Endothelial cell of umbilical vein (primary cell): ENCODE results near the gene FANCG. TPM values are rescaled to one million over a fixed set of nuclear protein-coding genes. Genes with fewer than 3 reads are reported as not detected.

ENCODE experiments used
- Bru-seq: library from RNA; stranded (reverse); fragments of 400-500 nt; gene quantifications from one replicate; lab custom pipeline; 2021; lab: Mats Ljungman, UMichigan
- BruChase-seq, 2 experiments: library from RNA; stranded (reverse); fragments of 400-500 nt; gene quantifications; one replicate each; lab custom pipeline; 2021; lab: Mats Ljungman, UMichigan
- BruUV-seq: library from RNA; stranded (reverse); fragments of 400-500 nt; replicated peaks from 2 replicates; lab custom pipeline; 2021; lab: Mats Ljungman, UMichigan
- CTCF ChIA-PET: fragments of 300-600, 350-600 bp; sonication (Branson Sonifier 250); formaldehyde crosslinking; loops from one replicate; lab custom pipeline; 2021; ENCODE audit warnings: antibody characterized with exemption, inconsistent platforms; lab: Charles Lee
- POLR2A ChIA-PET: fragments of 300-600, 350-600 bp; sonication (Branson Sonifier 250); formaldehyde crosslinking; loops from one replicate; lab custom pipeline; 2021; ENCODE audit warnings: antibody characterized with exemption, inconsistent platforms; lab: Charles Lee
- DNase-seq: peaks from one replicate; pipeline ENCODE4 v3.0.0-alpha.2; 2011; ENCODE audit warnings: low read depth, low spot score
- FAIRE-seq: peaks from 2 replicates; lab custom pipeline; 2011; peaks lifted over from hg19 to GRCh38; lab: Jason Lieb, UNC
- H2AFZ ChIP-seq: 2 replicates; pipeline ENCODE4 v1.6.0; 2012; ENCODE audit warnings: low read depth, low read length, control low read depth, inconsistent platforms
- H3K27ac ChIP-seq: 2 replicates; pipeline ENCODE4 v1.5.1; 2011; ENCODE audit warnings: low read depth, mild to moderate bottlenecking, control low read depth, low read length, moderate library complexity; ENCODE audit not compliant: insufficient read depth
- H3K27me3 ChIP-seq, 2 experiments: 2 replicates each; pipeline versions ENCODE4 v1.6.0 to v1.6.1; 2011; ENCODE audit warnings: low read length in 2 of 2, mixed read lengths in 1 of 2; ENCODE audit not compliant: control insufficient read depth in 2 of 2, insufficient read depth in 2 of 2
- H3K36me3 ChIP-seq, 2 experiments: 2 replicates in 1 of 2; 3 replicates in 1 of 2; pipeline ENCODE4 v1.5.1; 2011; ENCODE audit warnings: low read length in 2 of 2, mild to moderate bottlenecking in 1 of 2, moderate library complexity in 1 of 2; ENCODE audit not compliant: control insufficient read depth in 2 of 2, insufficient read depth in 2 of 2; ENCODE audit errors: extremely low read depth in 1 of 2
- H3K4me1 ChIP-seq: 3 replicates; pipeline ENCODE4 v1.5.1; 2011; ENCODE audit warnings: mild to moderate bottlenecking, low read length; ENCODE audit not compliant: control insufficient read depth, insufficient read depth; ENCODE audit errors: extremely low read depth
- H3K4me2 ChIP-seq: 2 replicates; pipeline ENCODE4 v1.6.1; 2011; ENCODE audit warnings: low read length, control low read depth, mixed read lengths; ENCODE audit not compliant: insufficient read depth
- H3K4me3 ChIP-seq, 3 experiments: fragments of 200-600 bp in 1 of 3; sonication (generic), shearing (Covaris generic) in 1 of 3; replicated peaks in 1 of 3; 2 replicates each; pipeline ENCODE4 v1.5.1; 2011 to 2016; ENCODE audit warnings: control low read depth in 3 of 3, low read length in 3 of 3, mild to moderate bottlenecking in 2 of 3, inconsistent platforms in 1 of 3, low read depth in 1 of 3, moderate library complexity in 1 of 3; ENCODE audit not compliant: insufficient read depth in 1 of 3
- H3K79me2 ChIP-seq: 2 replicates; pipeline ENCODE4 v1.6.0; 2012; ENCODE audit warnings: low read length, inconsistent platforms; ENCODE audit not compliant: control insufficient read depth, insufficient read depth
- H3K9ac ChIP-seq: replicated peaks from 2 replicates; pipeline ENCODE3; 2011; ENCODE audit warnings: low read length, control low read depth; ENCODE audit not compliant: insufficient read depth; ENCODE audit errors: extremely low read depth
- H3K9me1 ChIP-seq: replicated peaks from 3 replicates; pipeline ENCODE4 v1.6.0; 2011; ENCODE audit warnings: mild to moderate bottlenecking, low read length; ENCODE audit not compliant: control insufficient read depth, insufficient read depth; ENCODE audit errors: extremely low read depth
- H3K9me3 ChIP-seq: replicated peaks from 2 replicates; pipeline ENCODE4 v1.5.1; 2012; ENCODE audit warnings: low read length, inconsistent platforms; ENCODE audit not compliant: control insufficient read depth, insufficient read depth
- H4K20me1 ChIP-seq: replicated peaks from 2 replicates; pipeline ENCODE3; 2011; ENCODE audit warnings: mild to moderate bottlenecking, low read length; ENCODE audit not compliant: control insufficient read depth, insufficient read depth; ENCODE audit errors: extremely low read depth
- EZH2 ChIP-seq: IDR thresholded peaks from 2 replicates; pipeline ENCODE4 v1.6.1; 2012; ENCODE audit warnings: borderline replicate concordance, low read depth, mild to moderate bottlenecking, moderate library complexity, low read length, inconsistent platforms; ENCODE audit not compliant: severe bottlenecking
- FOS ChIP-seq: IDR thresholded peaks from 2 replicates; pipeline ENCODE4 v1.6.1; 2011; ENCODE audit warnings: mild to moderate bottlenecking, low read length, moderate library complexity, borderline replicate concordance; ENCODE audit not compliant: insufficient read depth
- GATA2 ChIP-seq: IDR thresholded peaks from 2 replicates; pipeline ENCODE4 v1.7.0; 2011; ENCODE audit warnings: low read depth, mild to moderate bottlenecking, moderate library complexity, mixed read lengths, low read length; ENCODE audit not compliant: insufficient read length, insufficient read depth
- JUN ChIP-seq: IDR thresholded peaks from 2 replicates; pipeline ENCODE4 v1.6.1; 2011; ENCODE audit warnings: borderline replicate concordance, low read depth; ENCODE audit not compliant: insufficient read length, insufficient read depth
- MYC ChIP-seq: IDR thresholded peaks from one replicate; pipeline ENCODE4 v1.6.1; 2011; ENCODE audit warnings: mild to moderate bottlenecking, low read depth, low read length
- POLR2A ChIP-seq: IDR thresholded peaks from 2 replicates; pipeline ENCODE4 v1.6.1; 2012; ENCODE audit warnings: low read depth, mild to moderate bottlenecking, control low read depth, low read length
- POLR2AphosphoS5 ChIP-seq: IDR thresholded peaks from 2 replicates; pipeline ENCODE4 v1.6.1; 2012; ENCODE audit warnings: low read depth, mild to moderate bottlenecking, control low read depth, low read length, moderate library complexity; ENCODE audit not compliant: insufficient read depth
- dilution Hi-C: fragments of 300-500 bp; cut with MboI; formaldehyde crosslinking; loops from one replicate; pipeline ENCODE4 v1.15.0; 2019; ENCODE audit warnings: low sequenced_read_pairs; ENCODE audit not compliant: extremely low pct_ligation_motif_present
- intact Hi-C: fragments of 100-400 bp; cut with micrococcal nuclease; formaldehyde crosslinking; loops from one replicate; pipeline ENCODE4 v1.10.0; 2022
- long read RNA-seq: library from polyadenylated mRNA; stranded (forward); transcript quantifications from one replicate; pipeline ENCODE4 v2.0.0, GENCODE V29; 2021
- polyA minus RNA-seq, 3 experiments: library from RNA; depleted of rRNA, polyadenylated mRNA; stranded (reverse); fragments of >200 nt; gene quantifications; 1 replicate in 1 of 3; 2 replicates in 2 of 3; pipeline ENCODE4 v1.2.3, GENCODE V29; 2011
- polyA plus RNA-seq, 4 experiments: library from polyadenylated mRNA; depleted of rRNA in 3 of 4; stranded (reverse) in 3 of 4; unstranded in 1 of 4; fragments of >200 nt; gene quantifications; 2 replicates each; pipeline versions ENCODE4 v1.2.1 to v1.2.3, GENCODE V29; 2011 to 2012; ENCODE audit warnings: missing spikeins in 1 of 4
- total RNA-seq: library from RNA; stranded (reverse); gene quantifications from 2 replicates; pipeline ENCODE4 v1.2.3, GENCODE V29; 2021
- TF ChIP-seq, protein P1 (sequence below): IDR thresholded peaks from 2 replicates; pipeline ENCODE4 v1.6.1; 2011; ENCODE audit not compliant: insufficient read depth, insufficient read length
- TF ChIP-seq, protein P2 (sequence below), 2 donors: IDR thresholded peaks; 1 replicate in 1 of 2; 2 replicates in 1 of 2; pipeline ENCODE4 v1.5.1; 2011; ENCODE audit warnings: low read length in 2 of 2, mild to moderate bottlenecking in 2 of 2, moderate library complexity in 2 of 2, control low read depth in 1 of 2, inconsistent platforms in 1 of 2, low read depth in 1 of 2; ENCODE audit not compliant: insufficient read depth in 1 of 2; ENCODE audit errors: extremely low read depth in 1 of 2

FANCG gene
- total RNA-seq, result 50.0 and 58.0 TPM in 2 replicates
- polyA plus RNA-seq, result 26.5 and 31.6 TPM in 2 replicates
- 25.1 and 25.9 TPM in 2 replicates for polyA plus RNA-seq (2011; cell fraction: cytosol; rRNA removed)
- 136 and 163 TPM in 2 replicates for polyA plus RNA-seq (2011; cell fraction: nucleus; rRNA removed)
- 34.0 and 48.0 TPM in 2 replicates for polyA plus RNA-seq (2012)
- 31.6 and 38.1 TPM in 2 replicates for polyA minus RNA-seq
- 33.4 TPM for polyA minus RNA-seq (2011; cell fraction: cytosol; rRNA and poly(A)+ RNA removed)
- polyA minus RNA-seq (2011; cell fraction: nucleus; rRNA and poly(A)+ RNA removed), result 38.6 and 53.9 TPM in 2 replicates
- Bru-seq, nascent RNA, result percentile 67 among the genes with signal in this experiment
- BruChase-seq, experiment 1, labeled RNA remaining after a 6-hour chase, result percentile 86 among the genes with signal in this experiment
- BruChase-seq, experiment 2, labeled RNA remaining after a 2-hour chase, result percentile 83 among the genes with signal in this experiment
- long read RNA-seq, transcript FANCG-201 (14 exons, 2,631 nt), result major isoform, 12 of 31 reads
- long read RNA-seq, partial matches to known transcripts, result 6 of 31 reads
- long read RNA-seq, other reads (novel, unspliced or antisense), result 13 of 31 reads

DNA sequence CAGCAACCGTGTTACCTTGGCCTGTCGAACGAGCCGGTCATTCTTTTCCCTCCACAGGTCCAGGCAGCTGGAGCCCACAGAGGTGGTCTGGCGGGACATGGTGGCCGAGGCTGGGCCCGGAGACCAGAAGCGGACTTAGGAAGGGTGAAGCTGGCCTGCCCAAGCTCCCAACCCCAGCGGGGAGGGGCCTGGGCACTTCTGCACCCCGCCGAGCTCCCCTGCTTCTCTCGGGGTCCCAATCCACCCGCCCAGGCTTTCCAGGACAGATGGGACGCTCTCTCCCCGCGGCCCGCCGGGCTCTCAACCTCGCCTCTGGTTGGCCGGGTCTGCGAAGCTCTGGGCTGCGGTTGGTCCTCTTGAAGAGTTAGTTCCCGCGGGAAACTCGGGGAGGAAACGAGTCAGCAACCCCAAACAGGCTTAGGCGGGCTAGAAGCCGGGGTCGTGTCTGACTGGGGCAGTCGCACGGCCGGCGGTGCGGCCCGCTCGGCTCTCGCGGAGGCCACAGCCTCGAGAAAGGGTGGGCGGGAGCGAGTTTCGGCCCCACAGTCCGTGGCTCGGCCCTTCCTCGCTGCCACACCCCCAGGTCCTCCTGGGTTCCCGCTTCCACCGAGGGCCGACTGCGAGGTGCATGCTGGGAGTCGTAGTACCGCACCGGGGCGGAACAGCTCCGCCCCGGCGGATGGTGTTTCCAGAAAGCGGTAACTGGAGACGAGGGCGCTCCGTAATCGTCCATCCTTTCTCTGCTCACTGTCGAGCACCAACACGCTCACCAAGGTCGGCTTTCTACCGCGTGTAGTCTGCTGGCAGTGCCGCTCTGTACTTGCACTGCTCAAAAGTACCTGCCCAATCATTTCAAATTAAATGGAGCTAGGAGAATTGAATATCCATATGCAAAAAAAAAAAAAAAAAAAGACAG lies at the start of gene FANCG:
Gene FANCG, minus strand, starts transcription at position 517 of the 916 bp plus-strand sequence. Its CDS starts 418 bp downstream, at position 99.
- dilution Hi-C loops, result no loop called here
- H3K9me1 ChIP-seq, result no peaks in the 10 kb centered on the region
- H3K9me3 ChIP-seq, result no peaks in the 10 kb centered on the region
- TF ChIP-seq GATA2, result no peak
- no peak for TF ChIP-seq EZH2
- TF ChIP-seq MYC, result peak; percentile 21
- TF ChIP-seq JUN, result no peak
- no peak for TF ChIP-seq FOS
- TF ChIP-seq POLR2AphosphoS5, result peak; percentile 84
- TF ChIP-seq, protein P1, sequence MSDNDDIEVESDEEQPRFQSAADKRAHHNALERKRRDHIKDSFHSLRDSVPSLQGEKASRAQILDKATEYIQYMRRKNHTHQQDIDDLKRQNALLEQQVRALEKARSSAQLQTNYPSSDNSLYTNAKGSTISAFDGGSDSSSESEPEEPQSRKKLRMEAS, result peak; percentile 28
- TF ChIP-seq, protein P2, sequence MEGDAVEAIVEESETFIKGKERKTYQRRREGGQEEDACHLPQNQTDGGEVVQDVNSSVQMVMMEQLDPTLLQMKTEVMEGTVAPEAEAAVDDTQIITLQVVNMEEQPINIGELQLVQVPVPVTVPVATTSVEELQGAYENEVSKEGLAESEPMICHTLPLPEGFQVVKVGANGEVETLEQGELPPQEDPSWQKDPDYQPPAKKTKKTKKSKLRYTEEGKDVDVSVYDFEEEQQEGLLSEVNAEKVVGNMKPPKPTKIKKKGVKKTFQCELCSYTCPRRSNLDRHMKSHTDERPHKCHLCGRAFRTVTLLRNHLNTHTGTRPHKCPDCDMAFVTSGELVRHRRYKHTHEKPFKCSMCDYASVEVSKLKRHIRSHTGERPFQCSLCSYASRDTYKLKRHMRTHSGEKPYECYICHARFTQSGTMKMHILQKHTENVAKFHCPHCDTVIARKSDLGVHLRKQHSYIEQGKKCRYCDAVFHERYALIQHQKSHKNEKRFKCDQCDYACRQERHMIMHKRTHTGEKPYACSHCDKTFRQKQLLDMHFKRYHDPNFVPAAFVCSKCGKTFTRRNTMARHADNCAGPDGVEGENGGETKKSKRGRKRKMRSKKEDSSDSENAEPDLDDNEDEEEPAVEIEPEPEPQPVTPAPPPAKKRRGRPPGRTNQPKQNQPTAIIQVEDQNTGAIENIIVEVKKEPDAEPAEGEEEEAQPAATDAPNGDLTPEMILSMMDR (IDR thresholded peaks at IDR 0.05; ENCODE audit: extremely low read depth in 1 of 2, insufficient read depth in 1 of 2, low read depth in 1 of 2, low read length in 2 of 2), result no peak
- TF ChIP-seq POLR2A, result peak; percentile 76
- peak within 1 kb of the TSS; percentile 59 for H2AFZ ChIP-seq
- intact Hi-C loops, result loop anchor here (1.0 kb wide), 2 partner anchors 7 to 17 kb away; partner anchors contain the start of genes PIGO and VCP
- peak within 1 kb of the TSS; percentile 74 for H3K9ac ChIP-seq
- peaks cover 16% of the 10 kb centered on the region for H3K4me1 ChIP-seq
- peak within 1 kb of the TSS; percentile 57 for H3K4me2 ChIP-seq
- FAIRE-seq (peak; percentile 97), DNase-seq (peak; percentile 95)
- H3K79me2 ChIP-seq, result peaks cover 23% of the 10 kb centered on the region
- H3K27ac ChIP-seq, result peak within 1 kb of the TSS; percentile 57
- peaks cover 0 to 8% of the 10 kb centered on the region in 2 experiments for H3K36me3 ChIP-seq
- TSS peak; percentile 27 for BruUV-seq
- peak within 1 kb of the TSS; percentile 64 to 79 (median 66) for H3K4me3 ChIP-seq
- no peaks in the 10 kb centered on the region for H3K27me3 ChIP-seq
- ChIA-PET CTCF (interaction anchor here (0.9 to 3.1 kb wide), 11 partner anchors 8 to 474 kb away, joined by 3 to 22 read pairs (median 5); partner anchors contain the start of genes PIGO, RUSC2, STOML2 and VCP), POLR2A (interaction anchor here (0.6 to 1.5 kb wide), 5 partner anchors 8 to 404 kb away, joined by 3 to 12 read pairs (median 4); partner anchors contain the start of gene ATOSB)
- no peaks in the 10 kb centered on the region for H4K20me1 ChIP-seq
